PC-9 (cell line): Measurements from ENCODE around the gene DEPP1. TPM values are rescaled to one million over a fixed set of nuclear protein-coding genes. Genes with fewer than 3 reads are reported as not detected.

Experiments used
- BruUV-seq: library from RNA; stranded (reverse); fragments of 400-500 nt; replicated peaks from 2 replicates; lab custom pipeline; 2021; lab: Mats Ljungman, UMichigan
- CTCF ChIA-PET: fragments of 300-600 bp; sonication (Branson Sonifier 250); formaldehyde crosslinking; loops from one replicate; lab custom pipeline; 2022; ENCODE audit warnings: antibody characterized with exemption; lab: Charles Lee
- POLR2A ChIA-PET: fragments of 300-600 bp; sonication (Branson Sonifier 250); formaldehyde crosslinking; loops from one replicate; lab custom pipeline; 2022; ENCODE audit warnings: antibody characterized with exemption; ENCODE audit not compliant: unreplicated experiment; lab: Charles Lee
- DNase-seq, 2 experiments: peaks; one replicate each; pipeline versions ENCODE4 v3.0.0 to v3.0.0-alpha.2; 2015 to 2022; ENCODE audit warnings: mixed read lengths in 1 of 2
- H2AFZ ChIP-seq: fragments of 200-600 bp; sonication (generic); 2 replicates; pipeline ENCODE4 v1.8.1; 2017; ENCODE audit warnings: antibody characterized with exemption
- H3F3A ChIP-seq: fragments of 200-600 bp; sonication (generic); 2 replicates; pipeline ENCODE4 v1.8.1; 2017; ENCODE audit warnings: antibody characterized with exemption, mild to moderate bottlenecking, low read depth; ENCODE audit not compliant: insufficient read depth
- H3K27ac ChIP-seq: fragments of 200-600 bp; sonication (generic); 2 replicates; pipeline ENCODE4 v1.6.1; 2016; ENCODE audit warnings: mixed run types
- H3K27me3 ChIP-seq: fragments of 200-600 bp; sonication (generic); 2 replicates; pipeline ENCODE4 v1.6.1; 2016; ENCODE audit warnings: low read depth, mixed run types; ENCODE audit not compliant: insufficient read depth
- H3K36me3 ChIP-seq: fragments of 200-600 bp; sonication (generic); 2 replicates; pipeline ENCODE4 v1.6.1; 2016; ENCODE audit warnings: low read depth, mixed run types
- H3K4me1 ChIP-seq: fragments of 200-600 bp; sonication (generic); replicated peaks from 2 replicates; pipeline ENCODE4 v1.6.1; 2016; ENCODE audit warnings: mixed run types; ENCODE audit not compliant: insufficient read depth
- H3K4me2 ChIP-seq: fragments of 200-600 bp; sonication (generic); 2 replicates; pipeline ENCODE4 v1.6.1; 2017; ENCODE audit warnings: mixed run types
- H3K4me3 ChIP-seq: fragments of 200-600 bp; sonication (generic); 2 replicates; pipeline ENCODE4 v1.6.1; 2016; ENCODE audit warnings: mixed run types
- H3K79me2 ChIP-seq: fragments of 200-600 bp; sonication (generic); 2 replicates; pipeline ENCODE4 v1.6.1; 2017; ENCODE audit warnings: low read depth, mixed run types
- H3K9me2 ChIP-seq: fragments of 200-600 bp; sonication (generic); 2 replicates; pipeline ENCODE4 v1.8.1; 2017; ENCODE audit warnings: mild to moderate bottlenecking; ENCODE audit not compliant: insufficient read depth
- H3K9me3 ChIP-seq: fragments of 200-600 bp; sonication (generic); 2 replicates; pipeline ENCODE4 v1.8.1; 2016; ENCODE audit warnings: low read depth; ENCODE audit not compliant: insufficient read depth
- H4K20me1 ChIP-seq: fragments of 200-600 bp; sonication (generic); 2 replicates; pipeline ENCODE4 v1.8.1; 2017; ENCODE audit not compliant: insufficient read depth
- CTCF ChIP-seq: fragments of 200-600 bp; sonication (generic); conservative IDR thresholded peaks from 2 replicates; pipeline ENCODE4 v1.6.1; 2017; ENCODE audit warnings: mixed run types, antibody characterized with exemption, mild to moderate bottlenecking, moderate library complexity
- EZH2 ChIP-seq: fragments of 200-600 bp; sonication (generic); IDR thresholded peaks from 2 replicates; pipeline ENCODE4 v1.8.0; 2017; ENCODE audit warnings: antibody characterized with exemption, low read depth
- intact Hi-C: fragments of 100-400 bp; cut with micrococcal nuclease; formaldehyde crosslinking; loops from one replicate; pipeline ENCODE4 v1.10.0; 2022; ENCODE audit not compliant: unreplicated experiment
- total RNA-seq: library from RNA; stranded (reverse); gene quantifications from 2 replicates; pipeline ENCODE4 v1.2.3, GENCODE V29; 2021

DEPP1 gene
- total RNA-seq, 1 experiment from 2014 or later = 13.2 TPM

- no peak for DNase-seq
- Histone ChIP-seq H3K4me3 (no peak overlapping the region), H2AFZ (no peak overlapping the region), H3K79me2 (no peaks in the 10 kb centered on the region), H3K4me2 (no peak overlapping the region), H3K4me1 (peaks cover 30% of the 10 kb centered on the region), H3K9me2 (no peaks in the 10 kb centered on the region), H3K9me3 (no peaks in the 10 kb centered on the region), H4K20me1 (no peaks in the 10 kb centered on the region), H3K27me3 (no peaks in the 10 kb centered on the region), H3K27ac (no peak overlapping the region), H3K36me3 (no peaks in the 10 kb centered on the region), H3F3A (peaks cover 21% of the 10 kb centered on the region)
- no peak for TF ChIP-seq CTCF
- no peak for TF ChIP-seq EZH2
- ChIA-PET CTCF (no interaction called here), POLR2A (interaction anchor here (0.7 kb wide), 2 partner anchors 12 to 1081 kb away, joined by 3 to 16 read pairs; no protein-coding TSS in a partner anchor)
- intact Hi-C loops = no loop called here
- no TSS peak for BruUV-seq
Measured at GRCh38 chr10:44990965-44991364, 12.4 kb upstream of the DEPP1 start.

GRCh38 chr10:44990302-44990655 lies 11.7 kb upstream of the DEPP1 start:
- Histone ChIP-seq H3K9me2 (no peaks in the 10 kb centered on the region), H3K27me3 (no peaks in the 10 kb centered on the region), H4K20me1 (no peaks in the 10 kb centered on the region), H3K4me2 (no peak overlapping the region), H3K27ac (no peak overlapping the region), H3K4me3 (no peak overlapping the region), H2AFZ (no peak overlapping the region), H3K79me2 (no peaks in the 10 kb centered on the region), H3F3A (peaks cover 14% of the 10 kb centered on the region), H3K36me3 (no peaks in the 10 kb centered on the region), H3K9me3 (no peaks in the 10 kb centered on the region), H3K4me1 (peaks cover 23% of the 10 kb centered on the region)
- TF ChIP-seq CTCF (no peak), EZH2 (no peak)
- POLR2A ChIA-PET = interaction anchor here (0.7 kb wide), 1 partner anchor 11 kb away, joined by 3 read pairs; no protein-coding TSS in a partner anchor
- DNase-seq = no peak
- BruUV-seq = no TSS peak
- CTCF ChIA-PET = no interaction called here
- intact Hi-C loops = no loop called here

GRCh38 chr10:44989597-44990301 lies 11.1 kb upstream of the DEPP1 start:
- no TSS peak for BruUV-seq
- ChIA-PET POLR2A (interaction anchor here (0.7 kb wide), 1 partner anchor 11 kb away, joined by 3 read pairs; no protein-coding TSS in a partner anchor), CTCF (no interaction called here)
- H3F3A ChIP-seq = peaks cover 9% of the 10 kb centered on the region; the same call in 1 of the 2 replicates
- H3K27ac ChIP-seq = no peak overlapping the region
- peaks cover 17% of the 10 kb centered on the region for H3K4me1 ChIP-seq
- intact Hi-C loops = no loop called here
- no peak for TF ChIP-seq CTCF
- no peak for TF ChIP-seq EZH2
- H3K4me3 ChIP-seq = no peak overlapping the region
- H3K9me2 ChIP-seq = no peaks in the 10 kb centered on the region
- H3K36me3 ChIP-seq = no peaks in the 10 kb centered on the region
- no peak overlapping the region for H3K4me2 ChIP-seq
- no peaks in the 10 kb centered on the region for H3K9me3 ChIP-seq
- H4K20me1 ChIP-seq = no peaks in the 10 kb centered on the region
- no peaks in the 10 kb centered on the region for H3K27me3 ChIP-seq
- DNase-seq = no peak
- no peaks in the 10 kb centered on the region for H3K79me2 ChIP-seq
- H2AFZ ChIP-seq = no peak overlapping the region
